GM12878 (cell line): ENCODE measurements around the gene DOLPP1. TPM values are rescaled to one million over a fixed set of nuclear protein-coding genes. Genes with fewer than 3 reads are reported as not detected.

Source experiments
- ATAC-seq: fragments of 200-7000 bp; cut with Tn5 transposase; 3 replicates; pipeline ENCODE4 v1.9.1; 2020; ENCODE audit warnings: mild to moderate bottlenecking, moderate library complexity
- BruUV-seq: library from RNA; stranded (reverse); fragments of 400-500 nt; replicated peaks from 2 replicates; lab custom pipeline; 2021; lab: Mats Ljungman, UMichigan
- CTCF ChIA-PET: fragments of 300-600 bp; sonication (Branson Sonifier 250); formaldehyde crosslinking; extraction: SDS; loops from one replicate; lab custom pipeline; 2021; ENCODE audit warnings: inconsistent platforms; lab: Yijun Ruan, JAX
- POLR2A ChIA-PET: fragments of 350-600 bp; formaldehyde crosslinking; extraction: SDS; loops from one replicate; lab custom pipeline; 2021; ENCODE audit warnings: inconsistent platforms; lab: Charles Lee
- RAD21 ChIA-PET: fragments of 300-600 bp; sonication (Branson Sonifier 250); formaldehyde crosslinking; loops from one replicate; lab custom pipeline; 2023; ENCODE audit warnings: antibody characterized with exemption; ENCODE audit not compliant: unreplicated experiment; lab: Charles Lee
- SMC1A ChIA-PET: fragments of 300-600 bp; sonication (Branson Sonifier 250); formaldehyde crosslinking; loops from one replicate; lab custom pipeline; 2023; ENCODE audit not compliant: unreplicated experiment, uncharacterized antibody; lab: Charles Lee
- DNase-seq: peaks from one replicate; pipeline ENCODE4 v3.0.0-alpha.2; 2011; ENCODE audit warnings: low read depth, low spot score
- FAIRE-seq: peaks from 3 replicates; lab custom pipeline; 2011; peaks lifted over from hg19 to GRCh38; lab: Jason Lieb, UNC
- H2AFZ ChIP-seq: 2 replicates; pipeline ENCODE4 v1.6.0; 2011; ENCODE audit warnings: low read depth, low read length, control low read depth; ENCODE audit not compliant: control insufficient read depth
- H3K27ac ChIP-seq: 2 replicates; pipeline ENCODE4 v1.5.1; 2011; ENCODE audit warnings: control low read depth; ENCODE audit not compliant: control insufficient read depth, insufficient read depth
- H3K27me3 ChIP-seq, 2 experiments: replicated peaks in 1 of 2; 2 replicates each; pipeline versions ENCODE4 v1.6.0 to v1.6.1; 2011; ENCODE audit warnings: low read length in 1 of 2; ENCODE audit not compliant: control insufficient read depth in 2 of 2, insufficient read depth in 2 of 2
- H3K36me3 ChIP-seq, 2 experiments: 2 replicates each; pipeline ENCODE4 v1.5.1; 2011; ENCODE audit warnings: low read length in 1 of 2; ENCODE audit not compliant: control insufficient read depth in 2 of 2, insufficient read depth in 2 of 2
- H3K4me1 ChIP-seq: 2 replicates; pipeline ENCODE4 v1.6.1; 2011; ENCODE audit warnings: mild to moderate bottlenecking, low read length, moderate library complexity, mixed read lengths; ENCODE audit not compliant: control insufficient read depth, insufficient read depth
- H3K4me2 ChIP-seq: 2 replicates; pipeline ENCODE4 v1.6.0; 2011; ENCODE audit warnings: control low read depth; ENCODE audit not compliant: control insufficient read depth, insufficient read depth
- H3K4me3 ChIP-seq: fragments of 200-600 bp; sonication (generic); 2 replicates; pipeline ENCODE4 v1.5.1; 2016
- H3K79me2 ChIP-seq: 2 replicates; pipeline ENCODE4 v1.6.0; 2011; ENCODE audit warnings: low read length; ENCODE audit not compliant: control insufficient read depth, insufficient read depth
- H3K9ac ChIP-seq: 2 replicates; pipeline ENCODE4 v1.8.0; 2011; ENCODE audit warnings: low read length, control low read depth, mixed read lengths; ENCODE audit not compliant: control insufficient read depth, insufficient read depth
- H3K9me3 ChIP-seq: replicated peaks from 3 replicates; pipeline ENCODE4 v1.5.1; 2011; ENCODE audit warnings: mild to moderate bottlenecking, low read length; ENCODE audit not compliant: control insufficient read depth, insufficient read depth
- H4K20me1 ChIP-seq: 2 replicates; pipeline ENCODE4 v1.6.0; 2011; ENCODE audit not compliant: control insufficient read depth, insufficient read depth
- CBX5 ChIP-seq: sonication (generic); IDR thresholded peaks from 2 replicates; pipeline ENCODE4 v1.6.1; 2016; ENCODE audit warnings: low read depth, moderate library complexity, mild to moderate bottlenecking, inconsistent platforms
- HDAC6 ChIP-seq: fragments of 200-600 bp; sonication (generic); IDR thresholded peaks from one replicate; pipeline ENCODE4 v1.8.0; 2017; ENCODE audit warnings: antibody characterized with exemption; ENCODE audit not compliant: unreplicated experiment
- IKZF2 ChIP-seq, 2 experiments: fragments of 450-650 bp; IDR thresholded peaks; 2 replicates each; pipeline ENCODE4 v1.6.1; 2017; ENCODE audit warnings: mild to moderate bottlenecking in 2 of 2, moderate library complexity in 2 of 2
- KDM1A ChIP-seq: fragments of 200-600 bp; sonication (generic); IDR thresholded peaks from 2 replicates; pipeline ENCODE4 v1.6.1; 2016; ENCODE audit warnings: borderline replicate concordance
- MTA2 ChIP-seq: fragments of 450-650 bp; IDR thresholded peaks from 2 replicates; pipeline ENCODE4 v1.6.1; 2016; ENCODE audit warnings: low read depth, mild to moderate bottlenecking, moderate library complexity
- NFXL1 ChIP-seq: fragments of 450-650 bp; IDR thresholded peaks from 2 replicates; pipeline ENCODE4 v1.6.1; 2017; ENCODE audit warnings: antibody characterized with exemption, mild to moderate bottlenecking, borderline replicate concordance
- SIN3A ChIP-seq: IDR thresholded peaks from 2 replicates; pipeline ENCODE4 v1.6.1; 2012; ENCODE audit warnings: low read depth, low read length, improper control_type of control experiment
- SPI1 ChIP-seq: IDR thresholded peaks from 2 replicates; pipeline ENCODE4 v1.6.1; 2011; ENCODE audit warnings: low read depth, mild to moderate bottlenecking, low read length, moderate library complexity, borderline replicate concordance; ENCODE audit not compliant: insufficient read depth
- SREBF2 ChIP-seq: IDR thresholded peaks from 2 replicates; pipeline ENCODE4 v1.6.1; 2012; ENCODE audit warnings: mild to moderate bottlenecking, low read length
- ZNF274 ChIP-seq: IDR thresholded peaks from one replicate; pipeline ENCODE4 v1.8.0; 2011; ENCODE audit not compliant: insufficient read length, insufficient read depth
- WGBS: methylation state at CpG from one replicate; pipeline ENCODE4 v1.1.6; 2016; ENCODE audit warnings: low lambda C conversion rate; ENCODE audit not compliant: insufficient replicate concordance, insufficient coverage; ENCODE audit errors: missing lambda C conversion rate; 5-methylcytosine and 5-hydroxymethylcytosine counted together
- in situ Hi-C: fragments of 300-500 bp; cut with MboI; formaldehyde crosslinking; loops from 9 replicates; pipeline ENCODE4 v1.14.3; 2018; ENCODE audit warnings: mixed read lengths
- intact Hi-C: fragments of 100-400 bp; cut with micrococcal nuclease; formaldehyde crosslinking; loops from one replicate; pipeline ENCODE4 v1.14.2; 2022; ENCODE audit not compliant: unreplicated experiment
- polyA plus RNA-seq, 11 experiments: library from polyadenylated mRNA; depleted of rRNA in 4 of 11; unstranded in 6 of 11; stranded (reverse) in 5 of 11; fragments of >200 nt; fragmentation: Nextera tagmentation in 4 of 11; fragmentation: Illumina TruSeq in 1 of 11; extraction: Ambion mirVana in 4 of 11; extraction: Trizol in 1 of 11; gene quantifications; 1 replicate in 1 of 11; 2 replicates in 10 of 11; pipeline versions ENCODE4 v1.2.1 to v1.2.3, GENCODE V29; 2011 to 2016; ENCODE audit warnings: inconsistent platforms in 2 of 11, missing spikeins in 2 of 11, low read depth in 1 of 11
- total RNA-seq, 4 experiments: library from RNA; depleted of rRNA in 3 of 4; stranded (reverse); fragments of >200 nt in 3 of 4; fragmentation: Illumina TruSeq in 1 of 4; extraction: Trizol in 1 of 4; gene quantifications; 2 replicates each; pipeline versions ENCODE4 v1.2.1 to v1.2.3, GENCODE V29; 2013 to 2021
- TF ChIP-seq, protein P1 (sequence below): fragments of 450-650 bp; IDR thresholded peaks from 2 replicates; pipeline ENCODE4 v1.6.1; 2018; ENCODE audit warnings: mild to moderate bottlenecking, low read depth, moderate library complexity; ENCODE audit not compliant: partially characterized antibody
- TF ChIP-seq, protein P2 (sequence below): IDR thresholded peaks from 2 replicates; pipeline ENCODE4 v1.6.1; 2012; ENCODE audit warnings: low read depth, low read length, improper control_type of control experiment
- TF ChIP-seq, protein P3 (sequence below): fragments of 450-650 bp; IDR thresholded peaks from 2 replicates; pipeline ENCODE4 v1.6.1; 2018; ENCODE audit warnings: borderline replicate concordance, mild to moderate bottlenecking; ENCODE audit not compliant: partially characterized antibody

The DOLPP1 gene
- total and polyA plus RNA-seq, 10 of the 15 experiments (the other 5 are each of a cell fraction or from before 2014, with no cell fraction given), result 0.76 to 19.9 (median 13.4) TPM

DNA sequence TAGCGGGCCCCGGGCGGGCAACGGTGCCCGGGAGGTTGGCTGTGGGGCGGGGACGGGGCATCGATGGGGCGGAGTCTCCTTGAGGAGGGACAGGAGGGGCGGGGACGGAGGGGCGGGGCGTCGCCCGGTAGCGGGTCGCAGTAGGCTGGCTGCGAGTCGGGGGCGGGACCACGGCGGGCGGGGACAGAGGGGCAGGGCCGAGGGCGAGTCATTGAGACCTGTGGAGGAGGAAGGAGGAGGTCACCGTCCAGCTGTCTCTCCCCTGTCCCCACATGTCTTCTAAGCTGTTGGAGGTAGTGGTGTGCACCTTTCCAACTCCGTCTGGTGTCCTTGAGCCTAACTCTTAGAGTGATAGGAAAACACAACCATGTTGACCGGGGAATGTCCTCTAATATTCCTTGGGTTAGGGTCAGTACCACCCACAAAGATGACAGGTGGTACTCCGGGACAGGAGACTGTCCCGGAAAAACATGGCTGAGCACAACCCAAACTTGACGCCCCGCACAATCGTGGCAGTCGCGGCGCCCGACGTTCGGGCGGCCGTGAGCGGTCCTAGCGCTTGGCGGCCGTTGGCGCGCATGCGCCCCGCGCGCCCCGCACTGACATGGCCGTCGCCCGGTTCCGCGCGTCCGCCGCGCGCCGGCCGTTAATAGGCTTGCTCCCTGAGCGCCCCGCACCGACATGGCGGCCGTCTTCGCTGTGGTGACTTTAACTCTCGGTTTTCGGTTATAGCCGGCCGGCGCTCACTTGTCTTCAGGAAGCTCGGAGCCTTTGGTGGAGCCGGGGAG, 30.0 kb downstream of the DOLPP1 start, which contains the start of the genes CRAT and PTPA (continued):
- no peak for TF ChIP-seq SPI1

DNA sequence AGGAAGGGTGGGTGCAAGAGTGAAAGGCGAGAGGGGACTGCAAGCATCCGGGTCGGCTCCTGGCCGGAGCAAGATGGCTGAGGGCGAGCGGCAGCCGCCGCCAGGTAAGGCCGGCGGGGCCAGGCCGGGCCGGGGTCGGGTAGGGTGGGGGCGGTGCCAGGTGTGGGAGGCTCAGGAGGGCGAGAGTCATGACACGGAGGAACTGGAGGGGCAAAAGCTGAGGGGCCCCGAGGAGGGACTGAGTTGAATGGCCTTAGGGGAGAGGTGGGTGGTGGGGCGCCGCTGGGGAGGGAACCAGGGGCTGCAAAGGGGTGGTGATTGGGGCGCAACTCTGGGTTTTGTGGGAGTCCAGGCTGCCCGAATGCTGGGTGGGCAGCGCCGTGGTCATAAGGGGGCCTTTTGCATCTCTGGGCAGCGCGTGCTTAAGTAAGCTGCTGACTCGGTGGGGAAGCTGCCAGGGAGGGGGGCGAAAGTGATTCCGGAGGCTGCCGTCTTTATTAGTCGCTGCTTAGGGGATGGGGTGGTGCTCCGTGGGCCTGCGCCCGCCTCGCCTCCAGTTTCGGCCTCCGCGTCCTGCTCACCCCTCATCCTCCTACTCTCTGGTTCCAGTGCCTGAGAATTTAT, 30.7 kb downstream of the DOLPP1 start:
- 1% methylated on average over 33 of the region's 37 CpGs for WGBS
- ATAC-seq, result peak; percentile 53
- ChIA-PET SMC1A (interaction anchor here (0.6 to 2.6 kb wide), 4 partner anchors 10 to 552 kb away, joined by 3 to 11 read pairs (median 4); no protein-coding TSS in a partner anchor), RAD21 (interaction anchor here (0.7 to 2.2 kb wide), 3 partner anchors 13 to 73 kb away, joined by 3 to 7 read pairs (median 3); no protein-coding TSS in a partner anchor), POLR2A (interaction anchor here (0.5 to 1.9 kb wide), 6 partner anchors 14 to 1017 kb away, joined by 3 to 7 read pairs (median 4); no protein-coding TSS in a partner anchor), CTCF (interaction anchor here (1.2 to 4.4 kb wide), 5 partner anchors 11 to 31 kb away, joined by 4 to 32 read pairs (median 10); no protein-coding TSS in a partner anchor)
- Histone ChIP-seq H3K4me1 (peaks cover 7% of the 10 kb centered on the region), H4K20me1 (no peaks in the 10 kb centered on the region), H3K4me3 (peak overlapping the region; percentile 98), H3K9ac (peak overlapping the region; percentile 85), H3K27me3 (no peaks in the 10 kb centered on the region; a peak in 1 of 4 replicates), H3K79me2 (peaks cover 25% of the 10 kb centered on the region), H3K27ac (peak overlapping the region; percentile 92), H2AFZ (peak overlapping the region; percentile 95), H3K36me3 (no peaks in the 10 kb centered on the region), H3K9me3 (no peaks in the 10 kb centered on the region; the same call in 2 of the 3 replicates), H3K4me2 (peak overlapping the region; percentile 46)
- intact Hi-C loops, result loop anchor here (2.0 kb wide), 1 partner anchor 31 kb away; the partner anchor contains the start of gene DOLPP1
- FAIRE-seq, result no peak
- BruUV-seq, result no TSS peak
- in situ Hi-C loops, result no loop called here
- no peak for DNase-seq
- TF ChIP-seq, protein P1, sequence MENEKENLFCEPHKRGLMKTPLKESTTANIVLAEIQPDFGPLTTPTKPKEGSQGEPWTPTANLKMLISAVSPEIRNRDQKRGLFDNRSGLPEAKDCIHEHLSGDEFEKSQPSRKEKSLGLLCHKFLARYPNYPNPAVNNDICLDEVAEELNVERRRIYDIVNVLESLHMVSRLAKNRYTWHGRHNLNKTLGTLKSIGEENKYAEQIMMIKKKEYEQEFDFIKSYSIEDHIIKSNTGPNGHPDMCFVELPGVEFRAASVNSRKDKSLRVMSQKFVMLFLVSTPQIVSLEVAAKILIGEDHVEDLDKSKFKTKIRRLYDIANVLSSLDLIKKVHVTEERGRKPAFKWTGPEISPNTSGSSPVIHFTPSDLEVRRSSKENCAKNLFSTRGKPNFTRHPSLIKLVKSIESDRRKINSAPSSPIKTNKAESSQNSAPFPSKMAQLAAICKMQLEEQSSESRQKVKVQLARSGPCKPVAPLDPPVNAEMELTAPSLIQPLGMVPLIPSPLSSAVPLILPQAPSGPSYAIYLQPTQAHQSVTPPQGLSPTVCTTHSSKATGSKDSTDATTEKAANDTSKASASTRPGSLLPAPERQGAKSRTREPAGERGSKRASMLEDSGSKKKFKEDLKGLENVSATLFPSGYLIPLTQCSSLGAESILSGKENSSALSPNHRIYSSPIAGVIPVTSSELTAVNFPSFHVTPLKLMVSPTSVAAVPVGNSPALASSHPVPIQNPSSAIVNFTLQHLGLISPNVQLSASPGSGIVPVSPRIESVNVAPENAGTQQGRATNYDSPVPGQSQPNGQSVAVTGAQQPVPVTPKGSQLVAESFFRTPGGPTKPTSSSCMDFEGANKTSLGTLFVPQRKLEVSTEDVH, result no peak
- TF ChIP-seq IKZF2 (IDR thresholded peaks at IDR 0.05) (no peak), KDM1A (no peak), MTA2 (0 out of 2 replicates have a peak, but pooled peaks have one; percentile 18), CBX5 (no peak), SREBF2 (no peak), ZNF274 (no peak), HDAC6 (no peak), NFXL1 (no peak), SIN3A (no peak)
- TF ChIP-seq, protein P2, sequence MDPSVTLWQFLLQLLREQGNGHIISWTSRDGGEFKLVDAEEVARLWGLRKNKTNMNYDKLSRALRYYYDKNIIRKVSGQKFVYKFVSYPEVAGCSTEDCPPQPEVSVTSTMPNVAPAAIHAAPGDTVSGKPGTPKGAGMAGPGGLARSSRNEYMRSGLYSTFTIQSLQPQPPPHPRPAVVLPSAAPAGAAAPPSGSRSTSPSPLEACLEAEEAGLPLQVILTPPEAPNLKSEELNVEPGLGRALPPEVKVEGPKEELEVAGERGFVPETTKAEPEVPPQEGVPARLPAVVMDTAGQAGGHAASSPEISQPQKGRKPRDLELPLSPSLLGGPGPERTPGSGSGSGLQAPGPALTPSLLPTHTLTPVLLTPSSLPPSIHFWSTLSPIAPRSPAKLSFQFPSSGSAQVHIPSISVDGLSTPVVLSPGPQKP, result no peak
- TF ChIP-seq, protein P3, sequence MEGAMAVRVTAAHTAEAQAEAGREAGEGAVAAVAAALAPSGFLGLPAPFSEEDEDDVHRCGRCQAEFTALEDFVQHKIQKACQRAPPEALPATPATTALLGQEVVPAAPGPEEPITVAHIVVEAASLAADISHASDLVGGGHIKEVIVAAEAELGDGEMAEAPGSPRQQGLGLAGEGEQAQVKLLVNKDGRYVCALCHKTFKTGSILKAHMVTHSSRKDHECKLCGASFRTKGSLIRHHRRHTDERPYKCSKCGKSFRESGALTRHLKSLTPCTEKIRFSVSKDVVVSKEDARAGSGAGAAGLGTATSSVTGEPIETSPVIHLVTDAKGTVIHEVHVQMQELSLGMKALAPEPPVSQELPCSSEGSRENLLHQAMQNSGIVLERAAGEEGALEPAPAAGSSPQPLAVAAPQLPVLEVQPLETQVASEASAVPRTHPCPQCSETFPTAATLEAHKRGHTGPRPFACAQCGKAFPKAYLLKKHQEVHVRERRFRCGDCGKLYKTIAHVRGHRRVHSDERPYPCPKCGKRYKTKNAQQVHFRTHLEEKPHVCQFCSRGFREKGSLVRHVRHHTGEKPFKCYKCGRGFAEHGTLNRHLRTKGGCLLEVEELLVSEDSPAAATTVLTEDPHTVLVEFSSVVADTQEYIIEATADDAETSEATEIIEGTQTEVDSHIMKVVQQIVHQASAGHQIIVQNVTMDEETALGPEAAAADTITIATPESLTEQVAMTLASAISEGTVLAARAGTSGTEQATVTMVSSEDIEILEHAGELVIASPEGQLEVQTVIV, result no peak
